HL-60/S4 (cell line): Measurements from ENCODE around the gene TTPAL.

ENCODE experiments used
- in situ Hi-C: fragments of 300-500 bp; cut with MboI; formaldehyde crosslinking; loops from 2 replicates; pipeline ENCODE4 v1.14.3; 2022; ENCODE audit warnings: low sequenced_read_pairs

The TTPAL gene

DNA sequence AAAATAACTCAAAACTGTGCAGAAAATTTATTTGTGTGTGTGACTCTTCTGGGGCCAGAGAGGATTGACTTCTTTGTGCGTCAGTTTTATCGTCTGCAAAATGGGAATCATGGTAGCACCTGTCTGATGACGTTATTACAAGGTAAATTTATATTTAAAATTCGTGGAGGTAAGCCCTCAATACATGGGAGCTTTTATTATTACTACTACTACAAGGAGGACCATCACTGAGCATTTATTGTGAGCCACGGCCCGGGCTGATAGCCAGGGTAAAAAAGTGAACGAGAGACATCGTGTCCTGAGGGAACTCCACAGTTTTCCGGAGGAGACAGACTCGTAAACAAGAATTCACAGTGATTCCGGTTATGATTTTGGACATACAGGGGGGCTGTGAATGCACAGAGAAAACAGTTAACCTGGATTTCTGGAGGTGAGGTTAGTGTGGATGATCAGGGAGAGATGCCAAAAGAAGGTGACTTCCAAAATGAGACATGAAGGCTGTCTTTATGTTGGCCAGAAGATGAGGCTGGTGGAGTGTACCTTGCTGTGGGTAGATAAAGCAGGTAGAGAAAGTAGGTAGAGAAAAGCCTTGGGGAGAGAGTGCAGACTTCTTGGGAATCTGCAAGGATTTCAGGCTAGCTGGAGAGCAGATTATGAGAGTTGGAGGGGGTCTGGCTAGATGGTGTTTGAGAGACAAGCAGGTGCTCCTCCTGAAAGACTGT, 56.7 kb downstream of the TTPAL start:
- in situ Hi-C loops = no loop called here

DNA sequence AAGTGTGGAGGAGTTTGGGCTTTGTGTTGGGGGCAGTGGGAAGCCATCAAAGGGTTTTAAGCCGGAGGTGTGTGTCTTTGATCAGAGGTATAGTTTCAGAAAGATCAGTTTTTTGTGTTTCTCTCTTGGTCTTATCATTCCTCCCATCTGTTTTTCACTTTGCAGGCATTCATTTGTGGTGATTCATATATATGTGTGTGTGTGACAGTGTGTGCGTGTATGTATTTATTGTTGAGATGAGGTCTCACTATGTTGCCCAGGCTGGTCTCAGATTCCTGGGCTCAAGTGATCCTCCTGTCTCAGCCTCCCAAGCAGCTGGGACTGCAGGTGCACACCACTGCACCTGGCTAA, 57.3 kb downstream of the TTPAL start:
- in situ Hi-C loops = no loop called here

DNA sequence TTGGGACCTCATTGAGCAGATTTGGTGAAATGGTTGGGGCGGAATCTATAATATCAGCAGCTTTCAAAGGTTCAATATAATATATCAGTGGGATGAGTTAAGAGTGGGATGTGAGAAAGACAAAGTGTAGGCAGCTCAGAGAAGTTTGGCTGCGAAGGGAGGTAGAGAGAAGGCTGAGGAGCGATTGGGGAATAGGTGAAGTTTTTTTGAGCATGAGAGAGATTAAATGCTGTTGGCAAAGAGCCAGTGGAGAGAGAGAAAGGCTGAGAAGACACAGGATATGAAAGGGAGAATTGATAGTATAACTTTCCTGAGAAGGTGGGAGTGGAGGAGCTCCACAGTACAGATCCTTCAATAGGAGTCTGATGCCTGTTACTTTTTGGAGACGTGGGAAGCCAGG, 58.3 kb downstream of the TTPAL start:
- in situ Hi-C loops = no loop called here

DNA sequence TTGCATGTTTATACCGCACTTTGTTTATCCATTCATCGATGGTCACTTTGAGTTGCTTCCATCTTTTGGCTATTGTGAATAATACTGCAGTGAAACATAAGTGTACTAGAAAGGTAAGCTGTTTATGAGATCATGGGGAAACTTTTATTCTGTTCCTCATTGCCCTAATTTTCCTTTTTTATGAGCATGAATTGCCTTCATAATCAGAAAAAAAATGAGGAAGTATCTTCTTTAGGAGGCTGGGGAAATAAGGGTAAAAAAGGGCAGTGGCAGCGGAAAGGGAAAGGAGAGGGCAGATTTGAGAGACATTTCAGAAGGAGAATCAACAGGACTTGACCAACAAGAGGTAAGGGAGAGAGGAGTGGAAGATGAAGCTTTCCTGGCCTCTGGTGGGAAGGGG, 60.5 kb downstream of the TTPAL start:
- in situ Hi-C loops = no loop called here

DNA sequence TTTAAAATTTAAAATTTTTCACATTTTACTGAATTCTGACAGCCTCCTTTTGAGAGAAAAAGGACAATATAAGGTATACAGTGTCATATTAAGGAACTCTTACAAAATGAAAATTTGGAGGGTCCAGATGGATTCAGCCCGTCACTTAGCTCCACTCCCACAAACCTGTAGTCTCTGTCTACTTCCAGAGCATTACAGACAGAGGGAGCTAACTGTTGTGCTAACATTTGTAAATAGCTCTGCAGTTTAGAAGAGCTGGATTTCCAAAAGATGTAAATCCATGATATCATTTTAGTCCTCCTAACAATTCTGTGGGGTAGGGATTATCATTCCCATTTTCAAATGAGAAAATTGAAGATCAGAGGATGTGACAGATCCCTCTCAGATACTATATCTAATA, 62.3 kb downstream of the TTPAL start:
- in situ Hi-C loops = no loop called here

DNA sequence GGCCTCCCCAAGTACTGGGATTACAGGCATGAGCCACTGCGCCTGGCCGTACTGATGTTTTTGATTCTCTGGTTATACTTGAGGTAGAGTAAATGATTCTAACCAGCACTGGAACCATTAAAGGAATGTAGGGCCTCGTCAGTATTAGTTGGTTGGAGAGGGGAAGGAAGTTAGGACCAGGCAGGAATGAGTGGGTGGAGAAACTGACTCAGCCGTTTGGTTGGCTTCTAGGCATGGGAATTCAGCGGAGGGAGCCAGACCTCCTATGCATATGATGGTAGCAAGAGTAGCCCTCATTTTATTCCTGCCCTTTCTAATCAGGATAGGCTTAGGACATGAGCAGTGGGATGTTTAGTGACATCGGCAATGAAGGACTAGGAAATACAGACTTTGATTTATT, 65.2 kb downstream of the TTPAL start:
- in situ Hi-C loops = no loop called here

DNA sequence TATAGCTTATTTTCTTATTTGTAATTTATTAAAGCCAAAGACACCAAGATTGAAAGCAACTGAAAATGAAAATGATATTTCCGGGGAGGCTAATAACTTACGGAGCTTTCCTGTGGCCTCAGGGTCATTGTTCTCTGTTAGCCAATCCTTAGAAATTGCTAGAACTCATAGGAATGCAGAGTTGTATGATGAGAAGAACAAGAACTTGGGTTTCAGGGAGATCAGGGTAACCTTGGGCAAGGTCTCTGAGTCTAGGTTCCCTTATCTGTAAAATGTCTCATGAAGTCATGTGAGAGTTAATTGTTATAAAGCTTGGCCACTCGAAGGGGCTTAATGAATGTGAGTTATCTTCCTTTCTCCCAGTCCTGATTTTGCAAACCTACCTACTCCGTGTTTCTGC, 66.3 kb downstream of the TTPAL start:
- in situ Hi-C loops = no loop called here

DNA sequence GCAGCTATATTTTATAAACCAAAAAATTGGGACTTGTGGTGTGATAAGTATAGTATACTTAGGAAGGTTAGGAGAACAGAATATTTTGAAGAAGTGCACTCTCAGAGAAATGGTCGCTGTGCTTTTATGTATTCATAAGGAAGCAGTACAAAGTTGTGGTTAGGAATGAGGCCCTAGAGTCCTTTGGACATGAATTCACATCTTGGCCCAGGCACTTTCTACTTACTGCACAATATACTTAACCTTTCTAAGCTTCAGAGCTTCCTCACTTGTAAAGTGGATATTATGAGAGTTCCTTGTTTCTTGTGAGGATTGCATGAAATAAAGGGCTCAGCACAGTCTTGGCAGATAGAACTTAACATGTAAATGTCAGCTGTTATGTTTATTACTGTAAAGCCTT, 67.2 kb downstream of the TTPAL start:
- in situ Hi-C loops = no loop called here

DNA sequence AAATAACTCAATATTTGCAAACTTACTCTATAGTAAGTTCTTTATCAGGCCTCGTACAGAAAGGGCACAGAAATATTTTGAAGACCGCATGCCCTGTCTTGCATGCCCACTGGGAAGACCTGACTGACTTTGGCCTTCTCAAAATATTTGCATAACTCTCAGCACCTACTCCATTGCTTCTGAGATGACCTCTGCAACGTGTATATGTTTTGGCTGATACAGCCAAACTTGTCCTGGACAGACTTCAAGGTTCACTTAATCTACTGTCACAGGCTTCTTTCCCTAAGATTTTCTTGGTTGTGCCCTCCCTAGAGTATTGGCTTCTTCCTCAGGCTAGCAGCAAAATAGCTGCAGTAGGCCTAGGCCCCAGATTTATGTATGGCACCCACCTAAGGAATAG, 67.7 kb downstream of the TTPAL start:
- in situ Hi-C loops = no loop called here
